GM15510 (cell line): ENCODE results near the gene SCEL.

Source experiments
- POLR2A ChIP-seq: IDR thresholded peaks from 3 replicates; pipeline ENCODE4 v1.6.1; 2011; ENCODE audit warnings: borderline replicate concordance; ENCODE audit not compliant: insufficient read length; ENCODE audit errors: extremely low read depth

The SCEL gene

GRCh38 chr13:77650409-77650808 is 114.9 kb downstream of the SCEL start:
- TF ChIP-seq POLR2A = no peak

- no peak for TF ChIP-seq POLR2A
Measured at GRCh38 chr13:77653301-77653700, 117.8 kb downstream of the SCEL start.

GRCh38 chr13:77660841-77661250 is 125.3 kb downstream of the SCEL start:
- TF ChIP-seq POLR2A = no peak

- no peak for TF ChIP-seq POLR2A
Measured at GRCh38 chr13:77674852-77675251, 139.3 kb downstream of the SCEL start.

- no peak for TF ChIP-seq POLR2A
Measured at GRCh38 chr13:77678691-77679235, 143.3 kb downstream of the SCEL start.

GRCh38 chr13:77687799-77688198 is 152.3 kb downstream of the SCEL start:
- no peak for TF ChIP-seq POLR2A

GRCh38 chr13:77691871-77692270 is 156.4 kb downstream of the SCEL start:
- TF ChIP-seq POLR2A = no peak

- TF ChIP-seq POLR2A = no peak
Measured at GRCh38 chr13:77692746-77693448, 157.4 kb downstream of the SCEL start.

GRCh38 chr13:77693449-77693940 is 158.0 kb downstream of the SCEL start:
- TF ChIP-seq POLR2A = no peak
